ENCODE data around the gene GMFB.

- TF ChIP-seq EZH2phosphoT487 (IDR thresholded peaks at IDR 0.05; ENCODE audit: insufficient read depth, low read depth) (no peak), EZH2 (IDR thresholded peaks at IDR 0.05; ENCODE audit: insufficient read depth, poor library complexity, severe bottlenecking) (no peak)
Observed at GRCh38 chr14:54489318-54489683, 521 bp upstream of the GMFB start.
